HepG2 (cell line): ENCODE data around the gene SLC9A8. TPM values are rescaled to one million over a fixed set of nuclear protein-coding genes. Genes with fewer than 3 reads are reported as not detected.
A peak's percentile ranks its signal among the peaks of the same experiment; 100 is the strongest.

Experiments
- ATF3 ChIP-seq: sonication (generic); formaldehyde crosslinking; IDR thresholded peaks from 2 replicates; pipeline ENCODE4 v1.4.0; 2020; ENCODE audit warnings: missing genetic modification reagents
- DMTF1 ChIP-seq: sonication (generic); formaldehyde crosslinking; IDR thresholded peaks from 2 replicates; pipeline ENCODE4 v1.4.0; 2020; ENCODE audit warnings: mild to moderate bottlenecking, missing genetic modification reagents
- KAT7 ChIP-seq: IDR thresholded peaks from 2 replicates; pipeline ENCODE4 v1.6.1; 2018; ENCODE audit warnings: borderline replicate concordance, missing compliant biosample characterization
- KIAA2018 ChIP-seq: sonication (generic); formaldehyde crosslinking; IDR thresholded peaks from 2 replicates; pipeline ENCODE4 v1.5.0; 2020; ENCODE audit warnings: mild to moderate bottlenecking, missing genetic modification reagents, borderline replicate concordance
- POGZ ChIP-seq: sonication (generic); formaldehyde crosslinking; IDR thresholded peaks from 2 replicates; pipeline ENCODE4 v1.4.0; 2020; ENCODE audit warnings: mild to moderate bottlenecking, missing genetic modification reagents
- RARG ChIP-seq: sonication (generic); formaldehyde crosslinking; IDR thresholded peaks from 2 replicates; pipeline ENCODE4 v1.4.0; 2020; ENCODE audit warnings: low read depth, mild to moderate bottlenecking, missing genetic modification reagents
- REST ChIP-seq, 2 experiments: IDR thresholded peaks; 2 replicates each; pipeline ENCODE4 v1.6.1; 2011 to 2012; ENCODE audit warnings: low read length in 2 of 2, borderline replicate concordance in 1 of 2, low read depth in 1 of 2, mild to moderate bottlenecking in 1 of 2, moderate library complexity in 1 of 2
- RFX5 ChIP-seq: IDR thresholded peaks from 2 replicates; pipeline ENCODE4 v1.6.1; 2011; ENCODE audit warnings: low read depth, low read length, improper control_type of control experiment
- SMAD1 ChIP-seq: sonication (generic); formaldehyde crosslinking; IDR thresholded peaks from 2 replicates; pipeline ENCODE4 v1.4.0; 2020; ENCODE audit warnings: missing genetic modification reagents, low read depth, mild to moderate bottlenecking, borderline replicate concordance
- TEAD3 ChIP-seq: optimal IDR thresholded peaks from 2 replicates; pipeline ENCODE3; 2016; ENCODE audit warnings: borderline replicate concordance
- ZBTB8A ChIP-seq: sonication (generic); formaldehyde crosslinking; IDR thresholded peaks from 2 replicates; pipeline ENCODE4 v1.4.0; 2020; ENCODE audit warnings: mild to moderate bottlenecking, low read depth, missing genetic modification reagents, borderline replicate concordance
- ZNF282 ChIP-seq: fragments of 450-650 bp; IDR thresholded peaks from 2 replicates; pipeline ENCODE4 v1.6.1; 2018; ENCODE audit not compliant: partially characterized antibody
- polyA plus RNA-seq, 8 experiments: library from polyadenylated mRNA; depleted of rRNA in 3 of 8; stranded (reverse) in 7 of 8; unstranded in 1 of 8; fragments of >200 nt; fragmentation: Illumina TruSeq in 4 of 8; extraction: Trizol in 4 of 8; gene quantifications; 2 replicates each; pipeline versions ENCODE4 v1.2.1 to v1.2.3, GENCODE V29; 2011 to 2016; ENCODE audit warnings: low read depth in 4 of 8, missing spikeins in 1 of 8, mixed read lengths in 1 of 8; ENCODE audit not compliant: insufficient read depth in 1 of 8
- total RNA-seq, 5 experiments: library from RNA; depleted of rRNA; stranded (reverse); fragments of >200 nt; fragmentation: Illumina TruSeq; extraction: Trizol; gene quantifications; 2 replicates each; pipeline ENCODE4 v1.2.3, GENCODE V29; 2016; ENCODE audit warnings: low read depth in 1 of 5

SLC9A8 gene
- total and polyA plus RNA-seq, 2 of the 13 experiments (the other 11 are each of a cell fraction or from before 2014, with no cell fraction given) = 4.1 to 7.4 TPM

- no peak for TF ChIP-seq KIAA2018 (CRISPR knock-in tag)
- no peak for TF ChIP-seq RARG (CRISPR knock-in tag)
- TF ChIP-seq ATF3 (CRISPR knock-in tag) = no peak; the same call in 1 of the 2 replicates
- TF ChIP-seq SMAD1 (CRISPR knock-in tag) = peak; percentile 83; the same call in 1 of the 2 replicates
- 0 out of 2 replicates have a peak, but pooled peaks have one; percentile 9 for TF ChIP-seq RFX5
- no peak for TF ChIP-seq TEAD3 (CRISPR knock-in tag)
- peak; percentile 85; the same call in 1 of the 2 replicates for TF ChIP-seq KAT7 (CRISPR knock-in tag)
- TF ChIP-seq POGZ (CRISPR knock-in tag) = peak; percentile 64
- TF ChIP-seq REST (IDR thresholded peaks at IDR 0.05; ENCODE audit: borderline replicate concordance in 1 of 2, low read depth in 1 of 2, low read length in 2 of 2) = peak in 1 of 2 experiments; percentile 42; a peak in 1 of 4 replicates
- no peak for TF ChIP-seq DMTF1 (CRISPR knock-in tag)
- no peak for TF ChIP-seq ZBTB8A (CRISPR knock-in tag)
- TF ChIP-seq ZNF282 = no peak
Observed at GRCh38 chr20:49936153-49937026, 123.8 kb downstream of the SLC9A8 start, which contains the start of gene RNF114 (continued).
